HEK293 (cell line): ENCODE data around the gene SEC24C.

Experiments
- CTCF ChIA-PET: fragments of 350-600 bp; formaldehyde crosslinking; extraction: SDS; loops from one replicate; lab custom pipeline; 2021; ENCODE audit warnings: antibody characterized with exemption; lab: Yijun Ruan, JAX
- POLR2A ChIA-PET: fragments of 300-600 bp; formaldehyde crosslinking; extraction: SDS; loops from one replicate; lab custom pipeline; 2020; ENCODE audit warnings: antibody characterized with exemption, inconsistent platforms; lab: Yijun Ruan, JAX
- H3K27ac ChIP-seq: fragments of 200-500 bp; sonication (Bioruptor generic); 2 replicates; pipeline ENCODE4 v1.5.1; 2014; ENCODE audit warnings: low read depth, low read length, control low read depth, inconsistent platforms; ENCODE audit errors: extremely low read depth
- H3K36me3 ChIP-seq, 2 experiments: fragments of 200-500 bp in 1 of 2; sonication (Bioruptor generic) in 1 of 2; 1 replicate in 1 of 2; 2 replicates in 1 of 2; pipeline ENCODE4 v1.5.1; 2014 to 2017; ENCODE audit warnings: inconsistent platforms in 2 of 2, low read length in 2 of 2; ENCODE audit not compliant: control insufficient read depth in 2 of 2, insufficient read depth in 1 of 2
- H3K4me1 ChIP-seq: fragments of 200-500 bp; sonication (Bioruptor generic); 2 replicates; pipeline ENCODE4 v1.5.1; 2014; ENCODE audit warnings: mild to moderate bottlenecking, low read length, inconsistent platforms; ENCODE audit not compliant: control insufficient read depth, insufficient read depth
- H3K4me3 ChIP-seq: 2 replicates; pipeline ENCODE4 v1.5.1; 2011; ENCODE audit warnings: low read depth, mild to moderate bottlenecking, control low read depth, low read length, moderate library complexity
- H3K9me3 ChIP-seq: fragments of 200-500 bp; sonication (Bioruptor generic); 2 replicates; pipeline ENCODE4 v1.5.1; 2014; ENCODE audit warnings: low read depth, low read length, inconsistent platforms; ENCODE audit not compliant: control insufficient read depth, insufficient read depth
- EGR2 ChIP-seq: fragments of 450-650 bp; formaldehyde crosslinking; IDR thresholded peaks from 2 replicates; pipeline ENCODE4 v1.5.1; 2016; ENCODE audit warnings: low read depth, missing biosample characterization, missing genetic modification characterization
- GLIS2 ChIP-seq: fragments of 450-650 bp; formaldehyde crosslinking; IDR thresholded peaks from 2 replicates; pipeline ENCODE4 v1.5.1; 2016; ENCODE audit warnings: missing biosample characterization, missing genetic modification characterization
- KLF1 ChIP-seq: fragments of 450-650 bp; formaldehyde crosslinking; IDR thresholded peaks from 2 replicates; pipeline ENCODE4 v1.5.1; 2016; ENCODE audit warnings: missing biosample characterization, missing genetic modification characterization
- KLF8 ChIP-seq: fragments of 450-650 bp; formaldehyde crosslinking; IDR thresholded peaks from 2 replicates; pipeline ENCODE4 v1.5.1; 2016; ENCODE audit warnings: missing biosample characterization, missing genetic modification characterization
- SP2 ChIP-seq: fragments of 450-650 bp; formaldehyde crosslinking; IDR thresholded peaks from 2 replicates; pipeline ENCODE4 v1.5.1; 2016; ENCODE audit warnings: missing biosample characterization, missing genetic modification characterization
- TCF7L2 ChIP-seq: IDR thresholded peaks from 2 replicates; pipeline ENCODE4 v1.6.1; 2011; ENCODE audit warnings: low read depth, mild to moderate bottlenecking, inconsistent platforms, low read length, moderate library complexity, borderline replicate concordance
- TRIM28 ChIP-seq: IDR thresholded peaks from 2 replicates; pipeline ENCODE4 v1.6.1; 2011; ENCODE audit warnings: low read length, control low read depth, borderline replicate concordance
- ZBTB17 ChIP-seq: fragments of 450-650 bp; formaldehyde crosslinking; IDR thresholded peaks from 2 replicates; pipeline ENCODE4 v1.5.1; 2016; ENCODE audit warnings: missing biosample characterization, missing genetic modification characterization
- ZNF112 ChIP-seq: fragments of 450-650 bp; formaldehyde crosslinking; IDR thresholded peaks from 2 replicates; pipeline ENCODE4 v1.5.0; 2017; ENCODE audit warnings: missing biosample characterization, missing genetic modification characterization
- ZNF140 ChIP-seq: fragments of 450-650 bp; formaldehyde crosslinking; IDR thresholded peaks from 2 replicates; pipeline ENCODE4 v1.5.1; 2016; ENCODE audit warnings: missing biosample characterization, missing genetic modification characterization
- ZNF214 ChIP-seq: fragments of 450-650 bp; formaldehyde crosslinking; IDR thresholded peaks from 2 replicates; pipeline ENCODE4 v1.5.1; 2017; ENCODE audit warnings: missing biosample characterization, mild to moderate bottlenecking, missing genetic modification characterization, borderline replicate concordance
- ZNF416 ChIP-seq: fragments of 450-650 bp; formaldehyde crosslinking; IDR thresholded peaks from 2 replicates; pipeline ENCODE4 v1.5.1; 2016; ENCODE audit warnings: missing biosample characterization, missing genetic modification characterization
- ZNF548 ChIP-seq: fragments of 450-650 bp; formaldehyde crosslinking; IDR thresholded peaks from 2 replicates; pipeline ENCODE4 v1.5.1; 2016; ENCODE audit warnings: missing biosample characterization, missing genetic modification characterization
- ZNF555 ChIP-seq: fragments of 450-650 bp; formaldehyde crosslinking; conservative IDR thresholded peaks from 2 replicates; pipeline ENCODE4 v1.5.1; 2017; ENCODE audit warnings: missing biosample characterization, mild to moderate bottlenecking, missing genetic modification characterization, inconsistent platforms
- ZNF571 ChIP-seq: fragments of 450-650 bp; formaldehyde crosslinking; IDR thresholded peaks from 2 replicates; pipeline ENCODE4 v1.5.0; 2017; ENCODE audit warnings: missing biosample characterization, missing genetic modification characterization
- ZNF600 ChIP-seq: fragments of 450-650 bp; formaldehyde crosslinking; IDR thresholded peaks from 2 replicates; pipeline ENCODE4 v1.5.1; 2016; ENCODE audit warnings: missing biosample characterization, missing genetic modification characterization
- ZNF629 ChIP-seq: fragments of 450-650 bp; formaldehyde crosslinking; IDR thresholded peaks from 2 replicates; pipeline ENCODE4 v1.5.1; 2017; ENCODE audit warnings: missing biosample characterization, missing genetic modification characterization
- ZNF707 ChIP-seq: fragments of 450-650 bp; formaldehyde crosslinking; IDR thresholded peaks from 2 replicates; pipeline ENCODE4 v1.5.1; 2016; ENCODE audit warnings: missing biosample characterization, missing genetic modification characterization
- ZNF768 ChIP-seq: fragments of 450-650 bp; formaldehyde crosslinking; IDR thresholded peaks from 2 replicates; pipeline ENCODE4 v1.5.1; 2018; ENCODE audit warnings: missing biosample characterization, mild to moderate bottlenecking, missing genetic modification characterization
- ZNF785 ChIP-seq: fragments of 450-650 bp; formaldehyde crosslinking; IDR thresholded peaks from 2 replicates; pipeline ENCODE4 v1.5.1; 2016; ENCODE audit warnings: missing biosample characterization, missing genetic modification characterization
- ZNF792 ChIP-seq: fragments of 450-650 bp; formaldehyde crosslinking; IDR thresholded peaks from 2 replicates; pipeline ENCODE4 v1.5.1; 2016; ENCODE audit warnings: missing biosample characterization, missing genetic modification characterization
- ZNF843 ChIP-seq: fragments of 450-650 bp; formaldehyde crosslinking; IDR thresholded peaks from 2 replicates; pipeline ENCODE4 v1.5.1; 2016; ENCODE audit warnings: missing biosample characterization, missing genetic modification characterization
- ZSCAN16 ChIP-seq: fragments of 450-650 bp; formaldehyde crosslinking; IDR thresholded peaks from 2 replicates; pipeline ENCODE4 v1.5.1; 2016; ENCODE audit warnings: missing biosample characterization, missing genetic modification characterization
- TF ChIP-seq, protein P1 (sequence below): fragments of 450-650 bp; formaldehyde crosslinking; IDR thresholded peaks from 2 replicates; pipeline ENCODE4 v1.5.1; 2016; ENCODE audit warnings: missing biosample characterization, missing genetic modification characterization, low read depth
- TF ChIP-seq, protein P2 (sequence below): fragments of 450-650 bp; formaldehyde crosslinking; IDR thresholded peaks from 2 replicates; pipeline ENCODE4 v1.5.1; 2016; ENCODE audit warnings: missing biosample characterization, missing genetic modification characterization
- TF ChIP-seq, protein P3 (sequence below): fragments of 450-650 bp; formaldehyde crosslinking; conservative IDR thresholded peaks from 2 replicates; pipeline ENCODE4 v1.5.1; 2016; ENCODE audit warnings: low read depth, missing biosample characterization, missing genetic modification characterization

Gene SEC24C

DNA sequence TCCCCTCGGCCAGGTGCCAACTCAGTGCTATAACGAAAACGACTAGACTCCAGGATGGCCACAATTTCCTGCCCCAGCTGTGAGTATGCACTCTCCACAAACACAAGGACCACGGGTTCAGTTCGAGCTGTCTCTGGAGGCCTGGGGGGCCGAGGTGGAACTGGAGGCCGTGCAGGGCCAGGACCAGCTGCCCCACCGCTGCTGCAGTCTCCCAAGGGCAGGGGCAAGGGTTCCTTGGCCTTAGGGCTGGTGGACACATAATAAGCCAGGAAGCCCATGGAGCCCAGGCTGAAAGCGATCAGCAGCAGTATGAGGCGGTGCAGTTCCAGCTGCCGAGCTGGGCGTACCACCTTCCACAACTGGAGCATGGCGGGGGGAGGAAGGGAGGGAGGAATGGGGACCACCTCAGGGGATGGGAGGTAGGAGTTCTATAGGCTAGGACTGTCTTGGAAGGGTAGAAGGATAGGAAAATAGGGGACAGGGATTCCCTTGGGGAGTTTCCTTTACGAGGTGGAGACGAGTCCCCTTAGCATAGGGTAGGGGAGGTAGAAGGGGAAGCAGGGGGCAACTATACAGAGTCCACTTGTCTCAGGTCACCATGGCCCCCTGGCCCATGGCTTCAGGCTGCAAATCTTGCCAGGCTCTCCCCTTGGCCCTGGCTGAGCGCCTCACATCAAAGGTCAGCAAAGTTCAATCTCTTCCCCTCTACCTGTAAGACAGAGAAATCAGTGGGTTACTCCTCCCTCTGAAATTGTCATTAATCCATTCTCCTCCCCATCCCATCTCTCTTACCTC lies 64.0 kb downstream of the SEC24C start (continued):
- TF ChIP-seq ZNF768 (tag by site-specific recombination) = no peak
- TF ChIP-seq, protein P1, sequence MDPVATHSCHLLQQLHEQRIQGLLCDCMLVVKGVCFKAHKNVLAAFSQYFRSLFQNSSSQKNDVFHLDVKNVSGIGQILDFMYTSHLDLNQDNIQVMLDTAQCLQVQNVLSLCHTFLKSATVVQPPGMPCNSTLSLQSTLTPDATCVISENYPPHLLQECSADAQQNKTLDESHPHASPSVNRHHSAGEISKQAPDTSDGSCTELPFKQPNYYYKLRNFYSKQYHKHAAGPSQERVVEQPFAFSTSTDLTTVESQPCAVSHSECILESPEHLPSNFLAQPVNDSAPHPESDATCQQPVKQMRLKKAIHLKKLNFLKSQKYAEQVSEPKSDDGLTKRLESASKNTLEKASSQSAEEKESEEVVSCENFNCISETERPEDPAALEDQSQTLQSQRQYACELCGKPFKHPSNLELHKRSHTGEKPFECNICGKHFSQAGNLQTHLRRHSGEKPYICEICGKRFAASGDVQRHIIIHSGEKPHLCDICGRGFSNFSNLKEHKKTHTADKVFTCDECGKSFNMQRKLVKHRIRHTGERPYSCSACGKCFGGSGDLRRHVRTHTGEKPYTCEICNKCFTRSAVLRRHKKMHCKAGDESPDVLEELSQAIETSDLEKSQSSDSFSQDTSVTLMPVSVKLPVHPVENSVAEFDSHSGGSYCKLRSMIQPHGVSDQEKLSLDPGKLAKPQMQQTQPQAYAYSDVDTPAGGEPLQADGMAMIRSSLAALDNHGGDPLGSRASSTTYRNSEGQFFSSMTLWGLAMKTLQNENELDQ = no peak
- no peak for TF ChIP-seq EGR2
- no peak for TF ChIP-seq ZNF555 (tag by site-specific recombination)
- TF ChIP-seq ZNF707 (tag by site-specific recombination) = no peak

DNA sequence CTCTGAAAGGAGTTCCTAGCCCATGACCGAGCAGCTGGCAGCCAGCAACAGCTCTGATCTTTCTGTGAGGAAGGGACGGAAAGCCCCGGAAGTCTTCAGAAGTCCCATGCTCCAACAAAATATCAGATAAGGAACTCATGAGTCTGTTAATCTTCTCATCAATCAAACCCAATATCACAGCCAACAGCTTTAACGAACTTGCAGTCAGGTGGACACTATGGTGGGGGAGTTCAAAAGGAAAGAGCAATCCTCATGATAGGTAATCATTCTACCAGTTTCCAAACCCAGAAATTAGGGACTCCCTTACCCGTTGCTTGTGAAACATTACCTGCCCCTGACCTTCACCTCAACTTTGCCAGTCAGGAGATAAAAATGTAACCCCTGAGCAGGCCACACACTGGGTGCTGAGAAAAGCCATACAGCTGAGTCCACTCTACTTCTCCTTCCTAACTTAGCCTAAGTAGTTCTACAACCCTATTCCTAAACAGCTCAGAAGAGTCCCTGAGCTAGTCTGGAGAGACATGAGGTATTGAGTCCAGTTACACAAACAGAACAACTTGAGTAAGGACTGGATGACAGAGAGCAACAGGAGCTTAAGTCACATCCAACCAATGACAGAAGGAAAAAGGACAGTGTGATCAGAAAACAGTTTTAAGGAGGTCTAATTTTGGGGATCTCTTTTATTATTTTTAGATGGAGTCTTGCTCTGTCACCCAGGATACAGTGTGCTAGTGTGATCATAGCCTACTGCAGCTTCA lies 65.1 kb downstream of the SEC24C start:
- ChIA-PET CTCF (interaction anchor here (0.6 to 0.8 kb wide), 3 partner anchors 8 to 70 kb away, joined by 3 to 5 read pairs (median 3); no protein-coding TSS in a partner anchor), POLR2A (interaction anchor here (0.6 to 3.0 kb wide), 6 partner anchors 9 to 558 kb away, joined by 3 to 15 read pairs (median 4); partner anchors contain the start of gene ZSWIM8)
- Histone ChIP-seq H3K27ac (no peak overlapping the region), H3K4me1 (no peaks in the 10 kb centered on the region), H3K36me3 (peaks cover 15 to 61% of the 10 kb centered on the region in 2 experiments; a peak in 2 of 3 replicates), H3K4me3 (no peak overlapping the region), H3K9me3 (no peaks in the 10 kb centered on the region)
- TF ChIP-seq, protein P2, sequence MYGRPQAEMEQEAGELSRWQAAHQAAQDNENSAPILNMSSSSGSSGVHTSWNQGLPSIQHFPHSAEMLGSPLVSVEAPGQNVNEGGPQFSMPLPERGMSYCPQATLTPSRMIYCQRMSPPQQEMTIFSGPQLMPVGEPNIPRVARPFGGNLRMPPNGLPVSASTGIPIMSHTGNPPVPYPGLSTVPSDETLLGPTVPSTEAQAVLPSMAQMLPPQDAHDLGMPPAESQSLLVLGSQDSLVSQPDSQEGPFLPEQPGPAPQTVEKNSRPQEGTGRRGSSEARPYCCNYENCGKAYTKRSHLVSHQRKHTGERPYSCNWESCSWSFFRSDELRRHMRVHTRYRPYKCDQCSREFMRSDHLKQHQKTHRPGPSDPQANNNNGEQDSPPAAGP (tag by site-specific recombination) = no peak
- TF ChIP-seq ZNF629 (tag by site-specific recombination) (no peak), ZNF112 (no peak), ZBTB17 (0 out of 2 replicates have a peak, but pooled peaks have one; percentile 47), ZNF600 (tag by site-specific recombination) (0 out of 2 replicates have a peak, but pooled peaks have one; percentile 16), ZNF571 (tag by site-specific recombination) (no peak), KLF1 (tag by site-specific recombination) (no peak)

DNA sequence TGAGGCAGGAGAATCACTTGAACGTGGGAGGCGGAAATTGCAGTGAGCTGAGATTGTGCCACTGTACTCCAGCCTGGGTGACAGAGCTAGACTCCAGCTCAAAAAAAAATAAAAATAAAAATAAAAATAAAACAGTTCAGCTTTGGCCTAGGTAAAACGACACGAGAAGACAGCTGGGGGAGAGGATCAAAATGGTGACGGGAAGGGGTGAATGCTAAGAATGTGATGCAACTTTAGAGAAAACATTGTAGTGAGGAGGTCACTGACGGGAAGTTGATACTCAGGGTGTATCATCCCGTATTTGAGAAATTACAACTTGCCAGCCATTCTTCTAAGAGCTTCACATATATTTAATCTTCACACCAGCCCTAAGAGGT lies 66.2 kb downstream of the SEC24C start:
- peaks cover 11 to 61% of the 10 kb centered on the region in 2 experiments; a peak in 2 of 3 replicates for H3K36me3 ChIP-seq
- H3K9me3 ChIP-seq = no peaks in the 10 kb centered on the region
- peak overlapping the region; percentile 78 for H3K4me3 ChIP-seq
- H3K27ac ChIP-seq = no peak overlapping the region
- ChIA-PET POLR2A (interaction anchor here (0.7 to 3.0 kb wide), 7 partner anchors 10 to 80 kb away, joined by 3 to 15 read pairs (median 4); partner anchors contain the start of genes CHCHD1 and ZSWIM8), CTCF (interaction anchor here (0.6 kb wide), 2 partner anchors 457 to 1919 kb away, joined by 3 to 4 read pairs; no protein-coding TSS in a partner anchor)
- no peaks in the 10 kb centered on the region for H3K4me1 ChIP-seq
- TF ChIP-seq SP2 = no peak
- TF ChIP-seq TRIM28 = no peak
- TF ChIP-seq ZNF792 (tag by site-specific recombination) = no peak
- TF ChIP-seq ZNF843 (tag by site-specific recombination) = no peak
- no peak for TF ChIP-seq KLF8 (tag by site-specific recombination)
- TF ChIP-seq ZNF785 (tag by site-specific recombination) = no peak
- TF ChIP-seq ZNF416 (tag by site-specific recombination) = no peak
- TF ChIP-seq ZNF214 (tag by site-specific recombination) = no peak
- no peak for TF ChIP-seq ZSCAN16
- TF ChIP-seq, protein P3, sequence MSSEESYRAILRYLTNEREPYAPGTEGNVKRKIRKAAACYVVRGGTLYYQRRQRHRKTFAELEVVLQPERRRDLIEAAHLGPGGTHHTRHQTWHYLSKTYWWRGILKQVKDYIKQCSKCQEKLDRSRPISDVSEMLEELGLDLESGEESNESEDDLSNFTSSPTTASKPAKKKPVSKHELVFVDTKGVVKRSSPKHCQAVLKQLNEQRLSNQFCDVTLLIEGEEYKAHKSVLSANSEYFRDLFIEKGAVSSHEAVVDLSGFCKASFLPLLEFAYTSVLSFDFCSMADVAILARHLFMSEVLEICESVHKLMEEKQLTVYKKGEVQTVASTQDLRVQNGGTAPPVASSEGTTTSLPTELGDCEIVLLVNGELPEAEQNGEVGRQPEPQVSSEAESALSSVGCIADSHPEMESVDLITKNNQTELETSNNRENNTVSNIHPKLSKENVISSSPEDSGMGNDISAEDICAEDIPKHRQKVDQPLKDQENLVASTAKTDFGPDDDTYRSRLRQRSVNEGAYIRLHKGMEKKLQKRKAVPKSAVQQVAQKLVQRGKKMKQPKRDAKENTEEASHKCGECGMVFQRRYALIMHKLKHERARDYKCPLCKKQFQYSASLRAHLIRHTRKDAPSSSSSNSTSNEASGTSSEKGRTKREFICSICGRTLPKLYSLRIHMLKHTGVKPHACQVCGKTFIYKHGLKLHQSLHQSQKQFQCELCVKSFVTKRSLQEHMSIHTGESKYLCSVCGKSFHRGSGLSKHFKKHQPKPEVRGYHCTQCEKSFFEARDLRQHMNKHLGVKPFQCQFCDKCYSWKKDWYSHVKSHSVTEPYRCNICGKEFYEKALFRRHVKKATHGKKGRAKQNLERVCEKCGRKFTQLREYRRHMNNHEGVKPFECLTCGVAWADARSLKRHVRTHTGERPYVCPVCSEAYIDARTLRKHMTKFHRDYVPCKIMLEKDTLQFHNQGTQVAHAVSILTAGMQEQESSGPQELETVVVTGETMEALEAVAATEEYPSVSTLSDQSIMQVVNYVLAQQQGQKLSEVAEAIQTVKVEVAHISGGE = no peak
- no peak for TF ChIP-seq GLIS2 (tag by site-specific recombination)
- TF ChIP-seq TCF7L2 = no peak
- TF ChIP-seq ZNF140 = no peak
- TF ChIP-seq ZNF548 = no peak
